Tibial nerve (tissue), 4 donors: ENCODE data around the gene UBXN10.

Source experiments
- EP300 ChIP-seq, 2 donors: sonication (generic); formaldehyde crosslinking; IDR thresholded peaks; one replicate each; pipeline ENCODE4 v1.6.1; 2017; ENCODE audit warnings: antibody characterized with exemption in 2 of 2, mild to moderate bottlenecking in 1 of 2
- POLR2A ChIP-seq, 2 donors: fragments of 450-650 bp; IDR thresholded peaks; one replicate each; pipeline ENCODE4 v1.6.1; 2017; ENCODE audit warnings: antibody characterized with exemption in 2 of 2, mild to moderate bottlenecking in 2 of 2, moderate library complexity in 2 of 2
- TF ChIP-seq, protein P1 (sequence below), 5 experiments: fragments of 200-600 bp in 3 of 5; fragments of 450-650 bp in 2 of 5; sonication (generic) in 3 of 5; IDR thresholded peaks; one replicate each; pipeline ENCODE4 v1.5.1; 2016 to 2019; ENCODE audit warnings: antibody characterized with exemption in 5 of 5, mild to moderate bottlenecking in 3 of 5, moderate library complexity in 2 of 5

DNA sequence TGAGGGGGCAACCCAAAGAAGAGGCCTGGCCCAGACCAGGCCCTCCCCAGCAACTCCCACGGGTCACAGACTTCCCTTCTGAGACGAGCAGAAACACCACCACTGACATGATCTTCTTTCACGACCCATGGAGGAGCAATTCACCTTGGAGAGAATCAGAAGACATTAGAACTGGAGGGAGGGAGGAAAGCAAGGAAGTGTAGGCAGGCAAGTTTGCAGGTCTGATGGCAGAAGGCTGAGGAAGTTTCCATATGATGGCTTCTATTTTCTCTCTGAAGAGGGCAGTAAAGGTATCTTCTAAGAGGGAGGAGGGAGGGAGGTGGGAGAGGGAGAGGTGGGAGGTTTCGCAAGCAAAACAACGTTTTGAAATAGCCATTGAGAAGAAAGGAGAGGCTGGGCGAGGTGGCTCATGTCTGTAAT is 1.4 kb upstream of the UBXN10 start:
- TF ChIP-seq EP300 (IDR thresholded peaks at IDR 0.05) (no peak), POLR2A (IDR thresholded peaks at IDR 0.05) (no peak)
- TF ChIP-seq, protein P1, sequence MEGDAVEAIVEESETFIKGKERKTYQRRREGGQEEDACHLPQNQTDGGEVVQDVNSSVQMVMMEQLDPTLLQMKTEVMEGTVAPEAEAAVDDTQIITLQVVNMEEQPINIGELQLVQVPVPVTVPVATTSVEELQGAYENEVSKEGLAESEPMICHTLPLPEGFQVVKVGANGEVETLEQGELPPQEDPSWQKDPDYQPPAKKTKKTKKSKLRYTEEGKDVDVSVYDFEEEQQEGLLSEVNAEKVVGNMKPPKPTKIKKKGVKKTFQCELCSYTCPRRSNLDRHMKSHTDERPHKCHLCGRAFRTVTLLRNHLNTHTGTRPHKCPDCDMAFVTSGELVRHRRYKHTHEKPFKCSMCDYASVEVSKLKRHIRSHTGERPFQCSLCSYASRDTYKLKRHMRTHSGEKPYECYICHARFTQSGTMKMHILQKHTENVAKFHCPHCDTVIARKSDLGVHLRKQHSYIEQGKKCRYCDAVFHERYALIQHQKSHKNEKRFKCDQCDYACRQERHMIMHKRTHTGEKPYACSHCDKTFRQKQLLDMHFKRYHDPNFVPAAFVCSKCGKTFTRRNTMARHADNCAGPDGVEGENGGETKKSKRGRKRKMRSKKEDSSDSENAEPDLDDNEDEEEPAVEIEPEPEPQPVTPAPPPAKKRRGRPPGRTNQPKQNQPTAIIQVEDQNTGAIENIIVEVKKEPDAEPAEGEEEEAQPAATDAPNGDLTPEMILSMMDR (IDR thresholded peaks at IDR 0.05): no peak
